ENCODE results near the gene TSFM. TPM values are rescaled to one million over a fixed set of nuclear protein-coding genes. Genes with fewer than 3 reads are reported as not detected.

TSFM gene
- total and polyA plus RNA-seq, 9 of the 15 experiments (the other 6 are each of a cell fraction or from before 2014, with no cell fraction given) = 44.6 to 198 (median 60.2) TPM

GRCh38 chr12:57782608-57783465 is at the start of gene TSFM (continued):
- peak; percentile 96 for TF ChIP-seq THAP12 (CRISPR knock-in tag; IDR thresholded peaks at IDR 0.05)
- TF ChIP-seq KLF6 (CRISPR knock-in tag; IDR thresholded peaks at IDR 0.05; ENCODE audit: borderline replicate concordance) = no peak
- TF ChIP-seq CREBBP (IDR thresholded peaks at IDR 0.05; ENCODE audit: low read depth, low read length) = no peak
- no peak for TF ChIP-seq PHB (CRISPR knock-in tag; IDR thresholded peaks at IDR 0.05)
- TF ChIP-seq, protein P1, sequence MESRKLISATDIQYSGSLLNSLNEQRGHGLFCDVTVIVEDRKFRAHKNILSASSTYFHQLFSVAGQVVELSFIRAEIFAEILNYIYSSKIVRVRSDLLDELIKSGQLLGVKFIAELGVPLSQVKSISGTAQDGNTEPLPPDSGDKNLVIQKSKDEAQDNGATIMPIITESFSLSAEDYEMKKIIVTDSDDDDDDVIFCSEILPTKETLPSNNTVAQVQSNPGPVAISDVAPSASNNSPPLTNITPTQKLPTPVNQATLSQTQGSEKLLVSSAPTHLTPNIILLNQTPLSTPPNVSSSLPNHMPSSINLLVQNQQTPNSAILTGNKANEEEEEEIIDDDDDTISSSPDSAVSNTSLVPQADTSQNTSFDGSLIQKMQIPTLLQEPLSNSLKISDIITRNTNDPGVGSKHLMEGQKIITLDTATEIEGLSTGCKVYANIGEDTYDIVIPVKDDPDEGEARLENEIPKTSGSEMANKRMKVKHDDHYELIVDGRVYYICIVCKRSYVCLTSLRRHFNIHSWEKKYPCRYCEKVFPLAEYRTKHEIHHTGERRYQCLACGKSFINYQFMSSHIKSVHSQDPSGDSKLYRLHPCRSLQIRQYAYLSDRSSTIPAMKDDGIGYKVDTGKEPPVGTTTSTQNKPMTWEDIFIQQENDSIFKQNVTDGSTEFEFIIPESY (CRISPR knock-in tag; IDR thresholded peaks at IDR 0.05) = peak; percentile 73
- no peak for TF ChIP-seq ZKSCAN8 (CRISPR knock-in tag; IDR thresholded peaks at IDR 0.05)
- 0 out of 2 replicates have a peak, but pooled peaks have one; percentile 48 for TF ChIP-seq ERF (CRISPR knock-in tag; IDR thresholded peaks at IDR 0.05)
- TF ChIP-seq, protein P2, sequence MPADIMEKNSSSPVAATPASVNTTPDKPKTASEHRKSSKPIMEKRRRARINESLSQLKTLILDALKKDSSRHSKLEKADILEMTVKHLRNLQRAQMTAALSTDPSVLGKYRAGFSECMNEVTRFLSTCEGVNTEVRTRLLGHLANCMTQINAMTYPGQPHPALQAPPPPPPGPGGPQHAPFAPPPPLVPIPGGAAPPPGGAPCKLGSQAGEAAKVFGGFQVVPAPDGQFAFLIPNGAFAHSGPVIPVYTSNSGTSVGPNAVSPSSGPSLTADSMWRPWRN (IDR thresholded peaks at IDR 0.05; ENCODE audit: low read depth) = 0 out of 2 replicates have a peak, but pooled peaks have one; percentile 38
- no peak; the same call in 1 of the 2 replicates for TF ChIP-seq ZNF263 (CRISPR knock-in tag; IDR thresholded peaks at IDR 0.05; ENCODE audit: borderline replicate concordance)
- TF ChIP-seq TFAM (CRISPR knock-in tag; conservative IDR thresholded peaks at IDR 0.05) = no peak
- TF ChIP-seq CBX1 (IDR thresholded peaks at IDR 0.05; ENCODE audit: low read depth) = peak; percentile 76
- peak; percentile 66 for TF ChIP-seq NFRKB (IDR thresholded peaks at IDR 0.05; ENCODE audit: low read depth)
- TF ChIP-seq BCL6 (CRISPR knock-in tag; IDR thresholded peaks at IDR 0.05) = no peak
- TF ChIP-seq EP400 (IDR thresholded peaks at IDR 0.05) = peak; percentile 96
- TF ChIP-seq TRIM28 (IDR thresholded peaks at IDR 0.05) = 0 out of 2 replicates have a peak, but pooled peaks have one; percentile 54
- no peak for TF ChIP-seq KDM1A (IDR thresholded peaks at IDR 0.05)

All from K562 (cell line).